Activated T-helper 1 cell treated with Interleukin-2 at 50 U/mL for 16 hours (primary cell): ENCODE results near the gene MACROD1.
A peak's percentile ranks its signal among the peaks of the same experiment; 100 is the strongest.

Experiments
- DNase-seq: peaks from one replicate; pipeline ENCODE4 v3.0.0-alpha.2; 2020; ENCODE audit warnings: low read depth

The MACROD1 gene

GRCh38 chr11:64013141-64013896 lies 152.6 kb downstream of the MACROD1 start:
- no peak for DNase-seq

- no peak for DNase-seq
Measured at GRCh38 chr11:64011371-64011770, 154.5 kb downstream of the MACROD1 start.

DNA sequence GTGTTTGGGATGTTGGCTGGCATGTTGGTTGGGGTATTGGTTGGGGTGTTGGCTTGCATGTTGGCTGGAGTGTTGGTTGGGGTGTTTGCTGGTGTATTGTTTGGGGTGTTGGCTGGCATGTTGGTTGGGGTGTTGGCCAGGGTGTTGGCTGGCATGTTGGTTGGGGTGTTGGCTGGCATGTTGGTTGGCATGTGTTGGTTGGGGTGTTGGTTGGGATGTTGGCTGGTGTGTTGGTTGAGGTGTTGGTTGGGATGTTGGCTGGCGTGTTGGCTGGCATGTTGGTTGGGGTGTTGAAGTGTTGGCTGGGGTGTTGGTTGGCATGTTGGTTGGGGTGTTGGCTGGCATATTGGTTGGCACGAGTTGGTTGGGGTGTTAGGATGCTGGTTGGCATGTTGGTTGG lies 155.1 kb downstream of the MACROD1 start:
- DNase-seq = no peak

DNA sequence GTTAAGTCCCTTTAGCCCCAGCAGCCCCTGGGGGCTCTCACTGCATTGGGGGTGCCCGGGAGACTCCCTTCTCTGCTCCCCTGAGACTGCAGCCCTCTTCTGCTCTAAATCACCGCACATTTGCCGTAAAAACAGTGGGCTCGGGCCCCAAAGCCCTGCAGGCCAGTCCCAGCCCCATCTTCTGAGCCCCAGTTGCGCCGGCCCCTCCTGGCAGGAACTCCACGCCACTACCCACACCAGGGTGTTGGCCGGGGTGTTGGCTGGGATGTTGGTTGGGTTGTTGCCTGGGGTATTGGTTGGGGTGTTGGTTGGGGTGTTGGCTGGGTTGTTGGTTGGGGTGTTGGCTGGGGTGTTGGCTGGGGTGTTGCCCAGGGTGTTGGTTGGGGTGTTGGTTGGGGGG lies 156.2 kb downstream of the MACROD1 start:
- DNase-seq = no peak

DNA sequence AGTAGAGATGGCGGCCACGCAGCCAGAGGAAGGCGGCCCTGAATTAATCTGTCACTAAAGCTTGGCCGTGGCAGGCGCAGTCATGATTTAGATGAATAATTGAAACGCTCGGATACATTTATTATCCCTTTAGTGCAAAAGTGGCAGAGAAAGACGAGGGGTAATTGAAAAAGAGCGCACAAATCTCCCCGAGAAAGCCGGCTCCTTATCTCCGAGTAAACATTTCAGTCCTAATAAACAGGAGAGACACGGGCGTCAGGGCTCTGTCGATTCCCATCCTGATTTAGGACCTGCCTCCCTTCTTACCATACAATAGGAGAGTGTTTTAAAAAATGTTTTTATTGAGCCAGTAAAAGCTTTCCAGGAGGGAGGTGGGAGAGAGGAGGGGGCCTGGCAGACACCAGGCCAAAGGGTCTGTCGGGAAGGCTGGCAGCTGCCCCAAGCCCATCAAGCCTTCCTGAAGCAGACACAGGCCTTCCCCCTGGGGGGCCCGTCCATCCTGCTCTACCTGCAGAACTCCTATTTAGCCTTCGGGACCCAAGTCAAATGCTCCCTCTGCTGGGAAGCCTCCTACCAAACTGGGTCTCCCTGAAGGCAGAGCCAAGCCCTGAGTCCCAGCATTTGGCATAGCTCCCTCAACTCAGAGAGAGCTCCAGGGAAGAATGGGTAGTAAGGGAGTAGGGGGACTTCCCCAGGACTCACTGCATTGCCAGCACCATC lies 156.8 kb downstream of the MACROD1 start:
- DNase-seq = no peak

GRCh38 chr11:64008283-64008913 lies 157.5 kb downstream of the MACROD1 start:
- no peak for DNase-seq

- no peak for DNase-seq
Measured at GRCh38 chr11:64007629-64008282, 158.2 kb downstream of the MACROD1 start.

GRCh38 chr11:64007160-64007628 lies 158.7 kb downstream of the MACROD1 start:
- no peak for DNase-seq

GRCh38 chr11:64006398-64006797 lies 159.5 kb downstream of the MACROD1 start:
- no peak for DNase-seq

DNA sequence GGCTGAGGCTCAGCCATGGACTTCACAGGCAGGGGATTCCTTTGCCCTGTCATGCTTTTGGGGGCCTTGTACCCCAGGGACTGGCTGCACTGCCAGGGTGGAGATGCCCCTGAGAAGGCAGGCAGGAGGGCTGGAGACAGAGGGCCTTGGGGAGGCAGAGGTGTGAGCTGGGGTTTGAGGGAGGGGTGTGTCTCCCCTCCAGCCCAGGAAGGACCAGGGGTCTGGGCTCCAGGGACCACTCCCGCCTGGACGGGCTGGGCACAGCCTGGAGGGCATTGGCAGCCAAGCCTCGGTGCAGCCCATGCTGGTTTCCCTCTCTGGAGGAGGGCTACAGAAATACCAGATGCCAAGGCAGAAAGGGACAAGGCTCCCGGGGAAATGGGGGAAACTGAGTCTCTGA lies 160.2 kb downstream of the MACROD1 start:
- DNase-seq = no peak

GRCh38 chr11:64004590-64004984 lies 161.3 kb downstream of the MACROD1 start:
- DNase-seq = no peak

GRCh38 chr11:64003807-64004589 lies 161.9 kb downstream of the MACROD1 start:
- no peak for DNase-seq

DNA sequence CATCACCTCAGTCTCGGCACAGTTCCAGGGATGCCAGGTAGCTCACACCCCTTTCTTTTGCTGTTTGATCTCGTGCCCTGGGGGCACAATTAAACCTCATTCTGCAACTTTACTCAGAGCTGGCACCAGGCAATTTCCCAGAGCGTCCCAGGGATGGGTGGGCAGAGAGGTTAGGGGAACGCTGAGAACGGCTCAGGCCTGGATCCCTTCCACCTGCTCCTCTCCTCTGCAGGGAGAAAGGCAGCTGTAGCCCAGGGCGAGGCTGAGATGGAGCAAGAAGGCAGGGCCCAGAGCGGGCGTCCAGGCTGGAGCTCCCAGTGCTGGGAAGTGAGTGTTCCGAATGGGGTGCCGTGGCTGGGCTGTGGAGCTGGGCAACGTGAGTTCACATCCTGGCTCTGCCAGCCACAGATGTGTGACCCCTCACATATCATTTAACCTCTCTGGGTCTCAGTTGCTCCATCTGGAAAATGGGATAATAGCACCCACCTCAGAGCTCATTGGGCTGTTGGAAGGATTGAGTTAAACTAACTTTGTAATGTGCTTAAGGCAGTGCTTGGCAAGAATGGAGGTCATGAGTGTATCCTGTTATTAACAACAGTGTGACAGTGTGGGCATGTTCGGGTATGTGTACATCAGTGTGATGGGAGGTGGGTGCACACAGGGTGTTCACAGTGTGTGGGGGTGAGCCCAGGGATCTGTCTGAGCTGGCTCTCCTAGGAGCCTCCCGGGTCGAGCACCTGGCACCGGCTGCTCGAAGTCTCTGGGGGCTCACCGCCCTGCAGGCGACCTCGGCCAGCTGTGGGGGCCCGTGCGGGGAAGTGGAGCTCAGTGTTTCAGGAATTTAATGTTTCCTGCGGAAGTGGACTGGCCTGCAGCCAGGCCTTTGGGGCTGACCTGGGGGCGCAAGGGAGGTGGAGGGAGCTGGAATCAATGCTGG lies 164.2 kb downstream of the MACROD1 start:
- no peak for DNase-seq

- no peak for DNase-seq
Measured at GRCh38 chr11:64000740-64001483, 165.0 kb downstream of the MACROD1 start.

DNA sequence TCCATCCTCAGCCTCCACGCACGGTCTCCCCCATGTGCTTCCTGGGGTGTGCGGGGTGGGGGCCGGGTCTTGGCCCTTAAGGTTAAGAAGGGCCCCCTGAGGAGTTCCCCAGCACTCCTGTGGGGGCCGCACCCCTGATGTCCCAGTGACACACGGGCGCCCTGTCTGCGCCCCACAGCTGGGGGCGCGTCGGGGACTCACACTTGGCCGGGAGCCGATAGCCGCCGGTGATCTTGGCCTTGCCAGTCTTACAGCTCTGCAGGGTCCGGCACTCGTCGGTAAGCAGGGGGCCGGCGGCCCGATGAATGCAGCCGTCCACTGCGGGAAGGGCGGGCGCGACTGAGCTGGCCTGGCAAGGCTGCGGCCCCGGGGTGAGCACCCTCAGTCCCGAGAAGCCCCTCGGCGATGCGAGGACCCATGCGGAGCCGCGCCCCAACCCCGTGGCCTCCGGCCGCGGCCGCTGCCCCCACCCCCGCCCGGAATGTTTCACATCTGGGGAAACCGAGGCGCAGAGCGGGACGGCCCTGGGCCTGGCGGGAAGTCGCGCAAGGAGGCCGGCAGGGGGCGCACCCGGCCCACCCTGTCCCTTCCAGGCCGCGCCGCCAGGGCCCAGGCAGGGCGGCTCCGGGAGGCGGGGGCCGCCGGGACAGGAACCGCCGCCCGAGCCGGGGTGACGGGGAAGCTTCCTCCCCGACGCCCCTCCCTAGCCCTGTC lies 165.7 kb downstream of the MACROD1 start:
- DNase-seq = peak; percentile 67

- DNase-seq = peak; percentile 48
Measured at GRCh38 chr11:63999349-64000025, 166.4 kb downstream of the MACROD1 start.

DNA sequence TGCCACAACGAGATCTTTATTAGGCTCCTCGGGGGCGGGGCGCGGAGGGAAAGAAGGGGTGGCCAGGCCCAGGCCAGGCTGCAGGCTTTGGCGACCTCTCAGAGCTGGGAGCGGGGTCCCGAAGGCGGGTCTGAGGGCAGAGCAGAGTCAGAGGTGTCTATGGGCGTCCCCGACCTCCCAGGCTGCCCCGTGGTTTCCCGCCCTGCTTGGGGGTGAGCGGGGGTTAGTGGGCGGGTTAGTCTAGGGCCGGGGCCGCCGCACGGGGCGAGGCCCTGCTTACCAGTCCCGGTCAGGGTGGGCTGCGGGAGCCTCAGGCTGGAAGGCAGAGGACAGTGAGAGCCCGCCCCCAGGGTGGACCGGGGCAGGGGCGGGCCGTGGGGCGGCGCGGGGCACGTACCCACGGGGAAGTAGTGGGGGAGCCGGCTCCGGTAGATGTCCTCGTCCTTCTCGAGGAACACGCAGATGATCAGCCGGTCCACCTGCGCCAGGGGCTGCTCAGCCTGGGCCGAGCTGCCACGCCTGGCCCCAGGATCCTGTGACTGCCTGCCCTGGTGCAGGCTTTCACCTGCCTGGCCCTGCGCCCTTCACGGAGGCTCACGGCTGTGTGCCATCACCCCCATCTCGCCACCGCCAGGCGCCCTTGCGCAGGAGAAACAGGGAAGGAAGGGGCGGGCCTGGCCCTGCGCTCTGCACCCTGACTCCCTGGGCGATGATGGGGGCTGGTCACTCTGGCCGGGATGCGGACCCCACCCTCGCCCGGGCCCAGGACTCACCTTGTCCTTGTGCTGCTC lies 167.2 kb downstream of the MACROD1 start:
- DNase-seq = no peak
